Thoracic aorta (tissue), 2 donors: ENCODE results near the gene MDGA2. TPM values are rescaled to one million over a fixed set of nuclear protein-coding genes. Genes with fewer than 3 reads are reported as not detected.

Experiments
- ATAC-seq: fragments of 150-250 bp; one replicate; pipeline ENCODE4 v1.8.0; 2017; ENCODE audit warnings: low read depth; ENCODE audit not compliant: insufficient number of reproducible peaks, low FRiP score
- DNase-seq: peaks from one replicate; pipeline ENCODE4 v3.0.0-alpha.2; 2020; ENCODE audit warnings: low spot score
- H3K27ac ChIP-seq, 2 donors: fragments of 200-600 bp; sonication (generic); 1 replicate in 1 of 2; 2 replicates in 1 of 2; pipeline ENCODE4 v1.5.1; 2016; ENCODE audit warnings: mild to moderate bottlenecking in 2 of 2, moderate library complexity in 2 of 2
- H3K27me3 ChIP-seq: fragments of 200-600 bp; sonication (generic); replicated peaks from 2 replicates; pipeline ENCODE4 v1.6.0; 2016; ENCODE audit warnings: mild to moderate bottlenecking; ENCODE audit not compliant: insufficient read depth
- H3K36me3 ChIP-seq: fragments of 200-600 bp; sonication (generic); one replicate; pipeline ENCODE4 v1.5.1; 2016
- H3K4me1 ChIP-seq, 2 donors: fragments of 200-600 bp; sonication (generic); 1 replicate in 1 of 2; 2 replicates in 1 of 2; pipeline versions ENCODE4 v1.5.1 to v1.6.0; 2016; ENCODE audit warnings: low read depth in 2 of 2, mild to moderate bottlenecking in 1 of 2; ENCODE audit not compliant: control insufficient read depth in 1 of 2
- H3K4me3 ChIP-seq: fragments of 200-600 bp; sonication (generic); 2 replicates; pipeline ENCODE4 v1.5.1; 2016; ENCODE audit warnings: mild to moderate bottlenecking
- H3K9me3 ChIP-seq: fragments of 200-600 bp; sonication (generic); 2 replicates; pipeline ENCODE4 v1.5.1; 2016
- total RNA-seq, 2 donors: library from RNA; depleted of rRNA; stranded (reverse); fragments of >200 nt; gene quantifications; one replicate each; pipeline versions ENCODE4 v1.1.0 to v1.2.3, GENCODE V29; 2016
- TF ChIP-seq, protein P1 (sequence below): fragments of 200-600 bp; sonication (generic); IDR thresholded peaks from one replicate; pipeline ENCODE4 v1.5.1; 2019; ENCODE audit warnings: antibody characterized with exemption

Gene MDGA2
- total RNA-seq, 2 donors from 2014 or later = not detected

DNA sequence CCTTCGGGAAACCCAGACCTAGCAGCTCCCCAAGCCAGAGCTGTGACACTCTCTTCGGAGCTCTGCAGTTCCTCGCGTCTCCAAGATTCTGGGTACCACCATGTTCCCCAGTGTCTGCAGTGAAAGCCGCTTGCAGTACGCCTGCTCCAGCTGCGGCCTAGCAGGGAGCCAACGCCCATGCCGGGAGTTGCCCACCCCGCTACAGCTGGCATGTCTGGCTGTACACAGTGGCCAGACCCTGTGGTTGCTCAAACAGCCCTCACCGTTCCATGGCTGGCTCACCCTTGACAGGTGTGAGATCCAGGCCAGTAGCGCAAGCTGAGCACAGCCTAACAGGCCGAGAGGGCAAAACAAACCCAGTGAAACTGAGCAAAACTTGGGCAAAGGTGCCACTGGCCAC is 520.0 kb downstream of the MDGA2 start:
- Histone ChIP-seq H3K36me3 (no peaks in the 10 kb centered on the region), H3K9me3 (no peaks in the 10 kb centered on the region), H3K27me3 (no peaks in the 10 kb centered on the region), H3K4me1 (no peaks in the 10 kb centered on the region), H3K27ac (no peak overlapping the region), H3K4me3 (no peak overlapping the region)
- DNase-seq (no peak), ATAC-seq (no peak)
- TF ChIP-seq, protein P1, sequence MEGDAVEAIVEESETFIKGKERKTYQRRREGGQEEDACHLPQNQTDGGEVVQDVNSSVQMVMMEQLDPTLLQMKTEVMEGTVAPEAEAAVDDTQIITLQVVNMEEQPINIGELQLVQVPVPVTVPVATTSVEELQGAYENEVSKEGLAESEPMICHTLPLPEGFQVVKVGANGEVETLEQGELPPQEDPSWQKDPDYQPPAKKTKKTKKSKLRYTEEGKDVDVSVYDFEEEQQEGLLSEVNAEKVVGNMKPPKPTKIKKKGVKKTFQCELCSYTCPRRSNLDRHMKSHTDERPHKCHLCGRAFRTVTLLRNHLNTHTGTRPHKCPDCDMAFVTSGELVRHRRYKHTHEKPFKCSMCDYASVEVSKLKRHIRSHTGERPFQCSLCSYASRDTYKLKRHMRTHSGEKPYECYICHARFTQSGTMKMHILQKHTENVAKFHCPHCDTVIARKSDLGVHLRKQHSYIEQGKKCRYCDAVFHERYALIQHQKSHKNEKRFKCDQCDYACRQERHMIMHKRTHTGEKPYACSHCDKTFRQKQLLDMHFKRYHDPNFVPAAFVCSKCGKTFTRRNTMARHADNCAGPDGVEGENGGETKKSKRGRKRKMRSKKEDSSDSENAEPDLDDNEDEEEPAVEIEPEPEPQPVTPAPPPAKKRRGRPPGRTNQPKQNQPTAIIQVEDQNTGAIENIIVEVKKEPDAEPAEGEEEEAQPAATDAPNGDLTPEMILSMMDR = no peak

DNA sequence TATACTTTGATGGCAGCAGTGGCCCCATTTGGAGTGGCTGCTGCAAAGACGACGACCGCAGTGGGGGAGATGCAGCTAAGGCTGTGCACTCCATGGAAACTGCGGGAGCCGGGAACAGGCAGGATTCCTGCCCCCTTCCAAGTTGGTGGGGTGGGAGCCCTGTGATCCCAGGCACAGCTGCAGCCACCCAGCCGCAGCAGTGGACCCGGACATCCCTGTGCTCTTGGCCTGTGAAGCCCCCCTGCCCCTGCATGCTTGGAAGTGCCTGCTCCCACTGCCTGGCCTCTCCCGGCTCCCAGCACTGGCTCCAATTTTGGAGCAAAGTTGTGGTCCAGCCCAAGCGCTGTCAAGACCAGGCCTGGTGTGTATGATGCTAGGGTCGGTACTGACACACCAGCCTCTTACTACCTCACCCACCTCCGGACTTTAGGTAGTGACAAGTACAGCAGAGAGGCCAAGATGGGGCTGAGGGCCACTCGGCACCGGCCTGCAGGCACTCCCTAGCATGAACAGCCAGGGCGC is 521.1 kb downstream of the MDGA2 start:
- DNase-seq = no peak
- ATAC-seq = no peak
- Histone ChIP-seq H3K27ac (no peak overlapping the region), H3K9me3 (no peaks in the 10 kb centered on the region), H3K36me3 (no peaks in the 10 kb centered on the region), H3K27me3 (no peaks in the 10 kb centered on the region), H3K4me1 (no peaks in the 10 kb centered on the region), H3K4me3 (no peak overlapping the region)
- TF ChIP-seq, protein P1 = no peak

DNA sequence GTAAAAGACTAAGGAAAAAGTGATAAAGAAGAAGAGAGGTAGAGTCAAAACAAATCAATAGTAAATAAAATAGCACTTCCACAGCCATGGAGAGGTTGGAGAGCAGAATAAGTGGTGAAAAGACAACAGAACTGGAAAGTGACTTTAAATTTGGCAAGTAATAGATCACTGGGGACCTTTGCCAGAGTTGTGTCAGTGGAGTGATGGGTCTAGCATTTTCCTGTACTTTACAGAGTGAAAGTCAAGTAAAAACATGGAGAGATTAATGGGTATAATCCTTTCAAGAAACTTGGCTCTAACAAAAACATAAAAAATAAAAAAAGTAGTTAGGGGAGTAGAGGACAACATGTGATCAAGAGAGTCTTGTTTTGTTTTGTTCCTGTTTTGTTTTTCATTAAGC is 521.7 kb downstream of the MDGA2 start:
- H3K9me3 ChIP-seq = no peaks in the 10 kb centered on the region
- ATAC-seq (no peak), DNase-seq (no peak)
- H3K36me3 ChIP-seq = no peaks in the 10 kb centered on the region
- no peak overlapping the region for H3K27ac ChIP-seq
- no peaks in the 10 kb centered on the region for H3K27me3 ChIP-seq
- TF ChIP-seq, protein P1 = no peak
- H3K4me3 ChIP-seq = no peak overlapping the region
- no peaks in the 10 kb centered on the region for H3K4me1 ChIP-seq

DNA sequence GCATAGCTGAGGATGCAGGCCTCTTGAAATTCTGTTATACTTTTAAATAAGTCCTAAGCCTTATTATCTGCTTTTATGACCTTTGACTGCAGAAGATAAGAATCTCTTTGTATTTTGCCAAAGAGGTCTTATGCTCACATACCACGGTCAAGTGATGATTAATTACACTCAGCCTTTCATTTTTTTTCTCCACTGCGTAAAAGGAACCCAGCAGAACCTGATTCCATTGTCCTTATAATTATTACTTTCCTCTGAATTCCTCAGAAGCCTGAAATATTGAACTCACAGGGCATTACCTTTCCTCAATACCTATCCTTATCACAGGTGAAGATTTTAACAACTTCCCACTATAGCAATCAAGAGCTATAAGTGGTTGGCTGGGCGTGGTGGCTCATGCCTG is 525.1 kb downstream of the MDGA2 start:
- Histone ChIP-seq H3K4me1 (no peaks in the 10 kb centered on the region), H3K27me3 (no peaks in the 10 kb centered on the region), H3K36me3 (no peaks in the 10 kb centered on the region), H3K9me3 (no peaks in the 10 kb centered on the region), H3K4me3 (no peak overlapping the region), H3K27ac (no peak overlapping the region)
- DNase-seq = no peak
- ATAC-seq = no peak
- TF ChIP-seq, protein P1 = no peak

DNA sequence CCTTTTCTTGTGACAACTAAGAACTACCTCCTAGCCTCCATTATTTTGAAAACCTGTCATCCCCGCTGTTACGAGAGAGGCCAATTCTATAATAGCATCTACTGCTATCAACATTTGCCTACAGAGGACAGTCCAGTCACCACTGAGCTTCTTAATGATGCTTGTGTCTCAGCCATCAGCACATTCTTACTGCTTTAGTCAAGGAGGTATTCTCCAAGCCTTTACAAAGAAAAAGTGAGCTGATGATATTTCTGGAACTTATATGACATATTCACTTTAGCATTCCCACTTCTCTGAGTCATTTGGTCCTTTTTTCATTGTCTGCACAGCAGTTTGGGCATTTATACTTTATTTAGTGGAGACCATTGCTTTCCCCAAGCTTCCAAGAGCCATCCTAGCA is 526.1 kb downstream of the MDGA2 start:
- no peak overlapping the region for H3K4me3 ChIP-seq
- ATAC-seq = no peak
- no peaks in the 10 kb centered on the region for H3K27me3 ChIP-seq
- DNase-seq = no peak
- no peaks in the 10 kb centered on the region for H3K36me3 ChIP-seq
- H3K4me1 ChIP-seq = no peaks in the 10 kb centered on the region
- TF ChIP-seq, protein P1 = no peak
- no peak overlapping the region for H3K27ac ChIP-seq
- H3K9me3 ChIP-seq = no peaks in the 10 kb centered on the region
